Thyroid gland (tissue), 4 donors: Measurements from ENCODE around the gene TSPYL6. TPM values are rescaled to one million over a fixed set of nuclear protein-coding genes. Genes with fewer than 3 reads are reported as not detected.

Experiments used
- DNase-seq, 2 donors: peaks; one replicate each; pipeline ENCODE4 v3.0.0-alpha.2; 2019
- H3K27ac ChIP-seq, 3 donors: fragments of 200-600 bp; sonication (generic); 1 replicate in 2 of 3; 2 replicates in 1 of 3; pipeline ENCODE4 v1.5.1; 2016 to 2019; ENCODE audit warnings: mild to moderate bottlenecking in 1 of 3, moderate library complexity in 1 of 3
- H3K27me3 ChIP-seq: fragments of 200-600 bp; sonication (generic); one replicate; pipeline ENCODE4 v1.5.1; 2019
- H3K36me3 ChIP-seq, 2 donors: fragments of 200-600 bp; sonication (generic); one replicate each; pipeline ENCODE4 v1.5.1; 2016 to 2019
- H3K4me1 ChIP-seq, 2 donors: fragments of 200-600 bp; sonication (generic); one replicate each; pipeline ENCODE4 v1.5.1; 2017 to 2019
- H3K4me3 ChIP-seq, 3 donors: fragments of 200-600 bp; sonication (generic); replicated peaks in 1 of 3; 1 replicate in 2 of 3; 2 replicates in 1 of 3; pipeline ENCODE4 v1.5.1; 2016; ENCODE audit warnings: mild to moderate bottlenecking in 1 of 3
- H3K9me3 ChIP-seq: fragments of 200-600 bp; sonication (generic); one replicate; pipeline ENCODE4 v1.5.1; 2017
- CTCF ChIP-seq, 6 experiments: fragments of 200-600 bp in 3 of 6; fragments of 450-650 bp in 3 of 6; sonication (generic) in 3 of 6; IDR thresholded peaks; one replicate each; pipeline ENCODE4 v1.5.1; 2016 to 2019; ENCODE audit warnings: antibody characterized with exemption in 6 of 6, mild to moderate bottlenecking in 2 of 6, inconsistent platforms in 1 of 6, moderate library complexity in 1 of 6
- POLR2A ChIP-seq, 2 donors: fragments of 450-650 bp; IDR thresholded peaks; one replicate each; pipeline ENCODE4 v1.6.1; 2017; ENCODE audit warnings: antibody characterized with exemption in 2 of 2, mild to moderate bottlenecking in 2 of 2, moderate library complexity in 1 of 2
- WGBS, 2 donors: methylation state at CpG; one replicate each; pipeline ENCODE4 v1.1.5; 2017; 5-methylcytosine and 5-hydroxymethylcytosine counted together
- intact Hi-C: fragments of 100-400 bp; cut with DNase I; formaldehyde crosslinking; loops from one replicate; pipeline ENCODE4 v1.15.1; 2023
- total RNA-seq, 4 donors: library from RNA; depleted of rRNA; stranded (reverse); fragments of >200 nt; gene quantifications; one replicate each; pipeline ENCODE4 v1.2.3, GENCODE V29; 2016

Gene TSPYL6
- total RNA-seq, 4 donors from 2014 or later = 0.22 to 0.54 TPM; not detected in 2

GRCh38 chr2:54255230-54256090, 569 bp downstream of the TSPYL6 start:
- no peaks in the 10 kb centered on the region for H3K27me3 ChIP-seq
- DNase-seq = no peak
- TF ChIP-seq CTCF (IDR thresholded peaks at IDR 0.05) (no peak), POLR2A (IDR thresholded peaks at IDR 0.05) (no peak)
- 94% methylated on average over 35 to 37 of the region's 37 CpGs for WGBS, 2 donors
- H3K36me3 ChIP-seq = no peaks in the 10 kb centered on the region
- H3K9me3 ChIP-seq = no peaks in the 10 kb centered on the region
- no peak overlapping the region for H3K4me3 ChIP-seq
- peaks cover 0 to 7% of the 10 kb centered on the region in 2 donors for H3K4me1 ChIP-seq
- intact Hi-C loops = no loop called here
- H3K27ac ChIP-seq = no peak overlapping the region

- Histone ChIP-seq H3K4me1 (peaks cover 0 to 7% of the 10 kb centered on the region in 2 donors), H3K27me3 (no peaks in the 10 kb centered on the region), H3K36me3 (no peaks in the 10 kb centered on the region), H3K9me3 (no peaks in the 10 kb centered on the region), H3K27ac (no peak overlapping the region), H3K4me3 (no peak overlapping the region)
- no peak for TF ChIP-seq POLR2A (IDR thresholded peaks at IDR 0.05)
- intact Hi-C loops = no loop called here
- DNase-seq = no peak
These were observed 1.8 kb downstream of the TSPYL6 start for GRCh38 chr2:54254180-54254579.

GRCh38 chr2:54249629-54250028, 6.4 kb downstream of the TSPYL6 start:
- intact Hi-C loops = no loop called here
- DNase-seq = no peak
- H3K36me3 ChIP-seq = no peaks in the 10 kb centered on the region
- H3K4me3 ChIP-seq = no peak overlapping the region
- TF ChIP-seq POLR2A (IDR thresholded peaks at IDR 0.05) (no peak), CTCF (IDR thresholded peaks at IDR 0.05) (no peak)
- H3K9me3 ChIP-seq = no peaks in the 10 kb centered on the region
- H3K27ac ChIP-seq = no peak overlapping the region
- no peaks in the 10 kb centered on the region for H3K4me1 ChIP-seq
- no peaks in the 10 kb centered on the region for H3K27me3 ChIP-seq

- Histone ChIP-seq H3K36me3 (no peaks in the 10 kb centered on the region), H3K27me3 (no peaks in the 10 kb centered on the region), H3K9me3 (no peaks in the 10 kb centered on the region), H3K4me3 (no peak overlapping the region), H3K27ac (no peak overlapping the region), H3K4me1 (no peaks in the 10 kb centered on the region)
- intact Hi-C loops = no loop called here
- WGBS, 2 donors = 63 to 68% methylated on average over 1 of the region's 1 CpG
- DNase-seq = no peak
- TF ChIP-seq CTCF (IDR thresholded peaks at IDR 0.05) (no peak), POLR2A (IDR thresholded peaks at IDR 0.05) (no peak)
These were observed 8.9 kb downstream of the TSPYL6 start for GRCh38 chr2:54247115-54247514.

- no peaks in the 10 kb centered on the region for H3K36me3 ChIP-seq
- H3K27ac ChIP-seq = peak overlapping the region; percentile 69 to 80 (median 69)
- intact Hi-C loops = no loop called here
- H3K4me3 ChIP-seq = no peak overlapping the region
- 25 to 34% methylated on average over 5 of the region's 5 CpGs for WGBS, 2 donors
- TF ChIP-seq CTCF (IDR thresholded peaks at IDR 0.05) (no peak), POLR2A (IDR thresholded peaks at IDR 0.05) (no peak)
- no peaks in the 10 kb centered on the region for H3K9me3 ChIP-seq
- peaks cover 17 to 19% of the 10 kb centered on the region in 2 donors for H3K4me1 ChIP-seq
- DNase-seq = peak; percentile 22 to 27
- no peaks in the 10 kb centered on the region for H3K27me3 ChIP-seq
These were observed 15.2 kb downstream of the TSPYL6 start for GRCh38 chr2:54240515-54241469.
